ENCODE results near the gene COL13A1. TPM values are rescaled to one million over a fixed set of nuclear protein-coding genes. Genes with fewer than 3 reads are reported as not detected.

COL13A1 gene
- polyA plus RNA-seq, 1 of the 3 experiments (the other 2 are of a cell fraction) = 26.7 TPM

GRCh38 chr10:69787681-69788080, 14.0 kb upstream of the COL13A1 start (continued):
- TF ChIP-seq USF2 (IDR thresholded peaks at IDR 0.05; ENCODE audit: borderline replicate concordance, low read depth, low read length) (no peak), TAF1 (IDR thresholded peaks at IDR 0.05; ENCODE audit: borderline replicate concordance, low read depth, low read length) (no peak), GATA2 (CRISPR knock-in tag; IDR thresholded peaks at IDR 0.05) (no peak), RCOR1 (IDR thresholded peaks at IDR 0.05; ENCODE audit: low read length) (no peak), JUND (IDR thresholded peaks at IDR 0.05) (no peak), TEAD4 (IDR thresholded peaks at IDR 0.05; ENCODE audit: borderline replicate concordance, insufficient read depth) (no peak), MAX (IDR thresholded peaks at IDR 0.05; ENCODE audit: low read depth) (no peak)

GRCh38 chr10:69789164-69789576, 12.5 kb upstream of the COL13A1 start:
- Histone ChIP-seq H3K27me3 (ENCODE audit: insufficient read depth) (peaks cover 7% of the 10 kb centered on the region; the same call in 1 of the 2 replicates), H3K27ac (ENCODE audit: low read depth in 2 of 2, low read length in 1 of 2) (no peak overlapping the region), H3K4me3 (ENCODE audit: low read depth in 2 of 2, low read length in 1 of 2) (no peak overlapping the region; a peak in 1 of 4 replicates), H3K36me3 (replicated peaks in 1 of 2; ENCODE audit: control insufficient read depth in 1 of 2, insufficient read depth in 2 of 2, low read length in 1 of 2) (no peaks in the 10 kb centered on the region), H3K4me2 (no peak overlapping the region), H3K4me1 (ENCODE audit: control insufficient read depth in 1 of 2, insufficient read depth in 2 of 2, low read depth in 1 of 2, low read length in 1 of 2) (peaks cover 0 to 7% of the 10 kb centered on the region in 2 experiments; a peak in 1 of 4 replicates), H3K9ac (no peak overlapping the region), H3K9me2 (no peaks in the 10 kb centered on the region), H3F3A (replicated peaks; ENCODE audit: insufficient read depth) (no peaks in the 10 kb centered on the region), H2AFZ (ENCODE audit: low read depth) (no peak overlapping the region), H3K79me2 (ENCODE audit: insufficient read depth) (no peaks in the 10 kb centered on the region), H3K9me3 (no peaks in the 10 kb centered on the region), H4K20me1 (ENCODE audit: insufficient read depth) (no peaks in the 10 kb centered on the region)
- peak; percentile 57 for DNase-seq
- TF ChIP-seq GATA2 (CRISPR knock-in tag; IDR thresholded peaks at IDR 0.05) = no peak
- no peak for TF ChIP-seq GABPA (IDR thresholded peaks at IDR 0.05; ENCODE audit: low read depth)
- peak; percentile 8; the same call in 1 of the 2 replicates for TF ChIP-seq RAD21 (IDR thresholded peaks at IDR 0.05; ENCODE audit: low read length)
- peak; percentile 80 for TF ChIP-seq CTCF (IDR thresholded peaks at IDR 0.05)
- peak; percentile 21 for TF ChIP-seq SMC3 (IDR thresholded peaks at IDR 0.05; ENCODE audit: low read depth, low read length)
- CTCF ChIA-PET = interaction anchor here (0.7 to 6.0 kb wide), 28 partner anchors 9 to 273 kb away, joined by 3 to 52 read pairs (median 5); partner anchors contain the start of gene COL13A1
- POLR2A ChIA-PET = no interaction called here
- WGBS (ENCODE audit: low lambda C conversion rate) = 43% methylated on average over 4 of the region's 4 CpGs

- no peaks in the 10 kb centered on the region for H3K9me3 ChIP-seq
- H3K9me2 ChIP-seq = no peaks in the 10 kb centered on the region
- no peak for DNase-seq
- peaks cover 0 to 7% of the 10 kb centered on the region in 2 experiments; a peak in 1 of 4 replicates for H3K4me1 ChIP-seq (ENCODE audit: control insufficient read depth in 1 of 2, insufficient read depth in 2 of 2, low read depth in 1 of 2, low read length in 1 of 2)
- TF ChIP-seq GATA2 (CRISPR knock-in tag; IDR thresholded peaks at IDR 0.05) (no peak), JUND (IDR thresholded peaks at IDR 0.05) (no peak), RXRA (IDR thresholded peaks at IDR 0.05; ENCODE audit: borderline replicate concordance, low read depth) (no peak), EZH2phosphoT487 (IDR thresholded peaks at IDR 0.05; ENCODE audit: borderline replicate concordance, low read depth) (no peak), IRF3 (IDR thresholded peaks at IDR 0.05; ENCODE audit: low read depth, low read length) (no peak), NFIC (IDR thresholded peaks at IDR 0.05; ENCODE audit: borderline replicate concordance) (no peak), MXI1 (IDR thresholded peaks at IDR 0.05; ENCODE audit: low read depth, low read length) (no peak), FOXJ3 (CRISPR knock-in tag; IDR thresholded peaks at IDR 0.05) (no peak), PBX3 (IDR thresholded peaks at IDR 0.05) (no peak)
- H2AFZ ChIP-seq (ENCODE audit: low read depth) = no peak overlapping the region
- WGBS (ENCODE audit: low lambda C conversion rate) = 77% methylated on average over 5 of the region's 5 CpGs
- no peaks in the 10 kb centered on the region for H4K20me1 ChIP-seq (ENCODE audit: insufficient read depth)
- ChIA-PET POLR2A (no interaction called here), CTCF (interaction anchor here (1.2 to 3.5 kb wide), 4 partner anchors 10 to 147 kb away, joined by 5 to 19 read pairs (median 10); partner anchors contain the start of gene COL13A1)
- H3K9ac ChIP-seq = no peak overlapping the region
- H3F3A ChIP-seq (replicated peaks; ENCODE audit: insufficient read depth) = no peaks in the 10 kb centered on the region
- no peak overlapping the region for H3K4me2 ChIP-seq
- no peaks in the 10 kb centered on the region for H3K36me3 ChIP-seq (replicated peaks in 1 of 2; ENCODE audit: control insufficient read depth in 1 of 2, insufficient read depth in 2 of 2, low read length in 1 of 2)
- H3K79me2 ChIP-seq (ENCODE audit: insufficient read depth) = no peaks in the 10 kb centered on the region
- 0 out of 2 replicates have a peak, but pooled peaks cover 10% of the 10 kb centered on the region for H3K27me3 ChIP-seq (ENCODE audit: insufficient read depth)
- no peak overlapping the region for H3K27ac ChIP-seq (ENCODE audit: low read depth in 2 of 2, low read length in 1 of 2)
- H3K4me3 ChIP-seq (ENCODE audit: low read depth in 2 of 2, low read length in 1 of 2) = no peak overlapping the region
Measured at GRCh38 chr10:69791812-69792211, 9.9 kb upstream of the COL13A1 start.

Data from SK-N-SH (cell line).